HG02973 (cell line): ENCODE data around the gene CMIP.
"Not testable (repeated sequence)": the region's sequence is repeated elsewhere in the genome, so short reads cannot be mapped to it uniquely, and the experiment has no call there.

ENCODE experiments used
- ATAC-seq: cut with Tn5 transposase; IDR thresholded peaks from one replicate; pipeline ENCODE4 v1.9.1; 2021; ENCODE audit warnings: moderate library complexity; ENCODE audit not compliant: unreplicated experiment

Gene CMIP

GRCh38 chr16:81730090-81731051 lies 285.8 kb downstream of the CMIP start:
- peak; percentile 68 for ATAC-seq

GRCh38 chr16:81731649-81732048 lies 287.0 kb downstream of the CMIP start:
- no peak for ATAC-seq

- no peak for ATAC-seq
These were observed 288.1 kb downstream of the CMIP start for GRCh38 chr16:81732699-81733098.

GRCh38 chr16:81733295-81733694 lies 288.7 kb downstream of the CMIP start:
- no peak for ATAC-seq

GRCh38 chr16:81734632-81735434 lies 290.2 kb downstream of the CMIP start:
- no peak for ATAC-seq

GRCh38 chr16:81737885-81738536 lies 293.4 kb downstream of the CMIP start:
- peak; percentile 56 for ATAC-seq

GRCh38 chr16:81738783-81739496 lies 294.3 kb downstream of the CMIP start:
- no peak for ATAC-seq

- ATAC-seq, result no peak
These were observed 294.9 kb downstream of the CMIP start for GRCh38 chr16:81739503-81739902.

GRCh38 chr16:81740169-81740568 lies 295.6 kb downstream of the CMIP start:
- ATAC-seq, result peak; percentile 69

GRCh38 chr16:81741430-81741770 lies 296.8 kb downstream of the CMIP start:
- ATAC-seq, result not testable (repeated sequence)

GRCh38 chr16:81744385-81744784 lies 299.8 kb downstream of the CMIP start:
- ATAC-seq, result no peak

- no peak for ATAC-seq
These were observed 300.3 kb downstream of the CMIP start for GRCh38 chr16:81744911-81745310.

- ATAC-seq, result peak; percentile 63
These were observed 301.3 kb downstream of the CMIP start for GRCh38 chr16:81745704-81746558.

- ATAC-seq, result no peak
These were observed 302.0 kb downstream of the CMIP start for GRCh38 chr16:81746566-81746965.

GRCh38 chr16:81748476-81749198 lies 304.0 kb downstream of the CMIP start:
- no peak for ATAC-seq

- ATAC-seq, result peak; percentile 88
These were observed 307.7 kb downstream of the CMIP start for GRCh38 chr16:81752225-81752875.

GRCh38 chr16:81752876-81753227 lies 308.2 kb downstream of the CMIP start:
- no peak for ATAC-seq

GRCh38 chr16:81754858-81755257 lies 310.2 kb downstream of the CMIP start:
- ATAC-seq, result no peak
